Measurements from ENCODE around the gene HECTD3. TPM values are rescaled to one million over a fixed set of nuclear protein-coding genes. Genes with fewer than 3 reads are reported as not detected.

HECTD3 gene
- total and polyA plus RNA-seq, 9 of the 15 experiments (the other 6 are each of a cell fraction or from before 2014, with no cell fraction given) = 6.3 to 50.8 (median 18.9) TPM

- TF ChIP-seq ZNF184 (CRISPR knock-in tag; IDR thresholded peaks at IDR 0.05) = no peak
- no peak for TF ChIP-seq MEIS2 (IDR thresholded peaks at IDR 0.05; ENCODE audit: partially characterized antibody)
These were observed 21.7 kb upstream of the HECTD3 start (continued) for GRCh38 chr1:45032837-45033236.

GRCh38 chr1:45026446-45026845 lies 15.3 kb upstream of the HECTD3 start:
- intact Hi-C loops (cut with micrococcal nuclease) = no loop called here
- ATAC-seq (no peak), FAIRE-seq (no peak), DNase-seq (ENCODE audit: extremely low read depth in 1 of 4, low spot score in 3 of 4) (no peak)
- 14% methylated on average over 1 of the region's 1 CpG for WGBS (ENCODE audit: insufficient coverage, low coverage, missing lambda C conversion rate)
- no peaks in the 10 kb centered on the region for H3K36me3 ChIP-seq (ENCODE audit: control insufficient read depth, insufficient read depth, low read length)
- no peak overlapping the region for H3K9ac ChIP-seq (ENCODE audit: insufficient read depth in 1 of 2, low read depth in 2 of 2, low read length in 2 of 2)
- no TSS peak for BruUV-seq (replicated peaks)
- POLR2A ChIA-PET = interaction anchor here (0.6 kb wide), 1 partner anchor 13 kb away, joined by 3 read pairs; no protein-coding TSS in a partner anchor
- H3K27ac ChIP-seq (ENCODE audit: extremely low read depth, low read depth, low read length) = no peak overlapping the region
- no peaks in the 10 kb centered on the region for H3K79me2 ChIP-seq (ENCODE audit: control insufficient read depth, insufficient read depth, low read length)
- CTCF ChIA-PET (ENCODE audit: low intra/inter-chr PET ratio) = interaction anchor here (0.7 kb wide), 1 partner anchor 18 kb away, joined by 3 read pairs; no protein-coding TSS in a partner anchor
- H3K4me2 ChIP-seq (ENCODE audit: insufficient read depth, low read length) = no peak overlapping the region
- no peak overlapping the region for H3K4me3 ChIP-seq
- H4K20me1 ChIP-seq (replicated peaks; ENCODE audit: control insufficient read depth, insufficient read depth, low read length) = no peaks in the 10 kb centered on the region
- 0 out of 2 replicates have a peak, but pooled peaks cover 1% of the 10 kb centered on the region for H3K9me3 ChIP-seq (replicated peaks; ENCODE audit: control insufficient read depth, insufficient read depth, low read depth, low read length)
- in situ Hi-C loops (cut with MboI) = no loop called here
- no peaks in the 10 kb centered on the region for H3K4me1 ChIP-seq (replicated peaks in 1 of 2; ENCODE audit: control insufficient read depth in 2 of 2, insufficient read depth in 2 of 2, low read length in 2 of 2)
- no peaks in the 10 kb centered on the region for H3K9me1 ChIP-seq (ENCODE audit: control insufficient read depth, insufficient read depth, low read length)
- TF ChIP-seq CHD1 (IDR thresholded peaks at IDR 0.05; ENCODE audit: low read length) = no peak
- TF ChIP-seq FOS (IDR thresholded peaks at IDR 0.05; ENCODE audit: extremely low read depth, insufficient read length) = no peak
- no peak for TF ChIP-seq ZNF76 (CRISPR knock-in tag; IDR thresholded peaks at IDR 0.05; ENCODE audit: borderline replicate concordance)
- TF ChIP-seq ZBTB2 (IDR thresholded peaks at IDR 0.05) = no peak
- no peak for TF ChIP-seq TRIM24 (IDR thresholded peaks at IDR 0.05)
- no peak for TF ChIP-seq ZNF41 (CRISPR knock-in tag; conservative IDR thresholded peaks at IDR 0.05)
- TF ChIP-seq RFX1 (IDR thresholded peaks at IDR 0.05) = no peak
- TF ChIP-seq BRCA1 (IDR thresholded peaks at IDR 0.05) = no peak
- no peak for TF ChIP-seq BRCA1 (CRISPR knock-in tag; IDR thresholded peaks at IDR 0.05)
- no peak for TF ChIP-seq MCM3 (IDR thresholded peaks at IDR 0.05)
- TF ChIP-seq ARID1B (IDR thresholded peaks at IDR 0.05) = no peak
- TF ChIP-seq PURB (CRISPR knock-in tag; IDR thresholded peaks at IDR 0.05; ENCODE audit: low read depth) = no peak
- no peak for TF ChIP-seq NFE2 (IDR thresholded peaks at IDR 0.05; ENCODE audit: low read depth)
- no peak for TF ChIP-seq U2AF2 (optimal IDR thresholded peaks at IDR 0.05; ENCODE audit: low read depth, low read length)
- no peak overlapping the region for H2AFZ ChIP-seq (ENCODE audit: low read depth, low read length)
- H3K27me3 ChIP-seq (ENCODE audit: control insufficient read depth in 2 of 2, insufficient read depth in 2 of 2, low read length in 2 of 2) = peaks cover 0 to 5% of the 10 kb centered on the region in 2 experiments; a peak in 1 of 5 replicates
